ENCODE data around the gene BAD. TPM values are rescaled to one million over a fixed set of nuclear protein-coding genes. Genes with fewer than 3 reads are reported as not detected.

The BAD gene
- total RNA-seq, 2 donors from 2014 or later = 120 to 122 TPM

DNA sequence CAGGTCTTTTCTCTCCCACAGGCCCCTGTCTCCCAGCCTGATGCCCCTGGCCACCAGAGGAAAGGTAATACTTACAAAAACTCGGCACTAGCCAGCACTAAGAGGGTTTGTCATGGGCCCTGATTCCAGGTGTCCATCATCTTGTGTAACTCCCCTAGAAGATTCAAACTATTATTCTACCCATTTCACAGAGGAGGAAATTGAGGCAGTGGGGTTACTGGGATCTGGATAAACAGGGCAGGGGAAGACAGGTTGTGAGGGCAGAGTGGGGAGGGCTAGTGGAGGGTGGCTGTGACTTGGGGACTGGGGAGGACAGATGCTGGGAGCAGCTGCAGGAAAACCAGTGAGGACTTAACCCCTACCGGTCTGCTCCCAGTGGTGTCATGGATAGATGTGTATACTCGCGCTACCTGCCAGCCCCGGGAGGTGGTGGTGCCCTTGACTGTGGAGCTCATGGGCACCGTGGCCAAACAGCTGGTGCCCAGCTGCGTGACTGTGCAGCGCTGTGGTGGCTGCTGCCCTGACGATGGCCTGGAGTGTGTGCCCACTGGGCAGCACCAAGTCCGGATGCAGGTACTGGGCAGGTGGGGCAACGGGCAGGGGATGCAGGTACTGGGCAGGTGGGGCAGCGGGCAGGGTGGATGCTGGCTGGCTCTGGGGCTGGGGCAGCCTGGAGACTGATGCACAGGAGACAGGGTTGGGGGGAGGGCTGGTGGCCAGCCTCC, 48.9 kb downstream of the BAD start:
- no peak for DNase-seq (ENCODE audit: low spot score)
- Histone ChIP-seq H3K27me3 (no peaks in the 10 kb centered on the region), H3K4me3 (peak overlapping the region; percentile 69 to 75), H3K36me3 (peaks cover 6% of the 10 kb centered on the region), H3K9me3 (no peaks in the 10 kb centered on the region), H3K27ac (peak overlapping the region; percentile 89 to 90), H3K4me1 (peaks cover 0 to 71% of the 10 kb centered on the region in 2 donors)
- TF ChIP-seq, protein P1, sequence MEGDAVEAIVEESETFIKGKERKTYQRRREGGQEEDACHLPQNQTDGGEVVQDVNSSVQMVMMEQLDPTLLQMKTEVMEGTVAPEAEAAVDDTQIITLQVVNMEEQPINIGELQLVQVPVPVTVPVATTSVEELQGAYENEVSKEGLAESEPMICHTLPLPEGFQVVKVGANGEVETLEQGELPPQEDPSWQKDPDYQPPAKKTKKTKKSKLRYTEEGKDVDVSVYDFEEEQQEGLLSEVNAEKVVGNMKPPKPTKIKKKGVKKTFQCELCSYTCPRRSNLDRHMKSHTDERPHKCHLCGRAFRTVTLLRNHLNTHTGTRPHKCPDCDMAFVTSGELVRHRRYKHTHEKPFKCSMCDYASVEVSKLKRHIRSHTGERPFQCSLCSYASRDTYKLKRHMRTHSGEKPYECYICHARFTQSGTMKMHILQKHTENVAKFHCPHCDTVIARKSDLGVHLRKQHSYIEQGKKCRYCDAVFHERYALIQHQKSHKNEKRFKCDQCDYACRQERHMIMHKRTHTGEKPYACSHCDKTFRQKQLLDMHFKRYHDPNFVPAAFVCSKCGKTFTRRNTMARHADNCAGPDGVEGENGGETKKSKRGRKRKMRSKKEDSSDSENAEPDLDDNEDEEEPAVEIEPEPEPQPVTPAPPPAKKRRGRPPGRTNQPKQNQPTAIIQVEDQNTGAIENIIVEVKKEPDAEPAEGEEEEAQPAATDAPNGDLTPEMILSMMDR (IDR thresholded peaks at IDR 0.05) = no peak

DNA sequence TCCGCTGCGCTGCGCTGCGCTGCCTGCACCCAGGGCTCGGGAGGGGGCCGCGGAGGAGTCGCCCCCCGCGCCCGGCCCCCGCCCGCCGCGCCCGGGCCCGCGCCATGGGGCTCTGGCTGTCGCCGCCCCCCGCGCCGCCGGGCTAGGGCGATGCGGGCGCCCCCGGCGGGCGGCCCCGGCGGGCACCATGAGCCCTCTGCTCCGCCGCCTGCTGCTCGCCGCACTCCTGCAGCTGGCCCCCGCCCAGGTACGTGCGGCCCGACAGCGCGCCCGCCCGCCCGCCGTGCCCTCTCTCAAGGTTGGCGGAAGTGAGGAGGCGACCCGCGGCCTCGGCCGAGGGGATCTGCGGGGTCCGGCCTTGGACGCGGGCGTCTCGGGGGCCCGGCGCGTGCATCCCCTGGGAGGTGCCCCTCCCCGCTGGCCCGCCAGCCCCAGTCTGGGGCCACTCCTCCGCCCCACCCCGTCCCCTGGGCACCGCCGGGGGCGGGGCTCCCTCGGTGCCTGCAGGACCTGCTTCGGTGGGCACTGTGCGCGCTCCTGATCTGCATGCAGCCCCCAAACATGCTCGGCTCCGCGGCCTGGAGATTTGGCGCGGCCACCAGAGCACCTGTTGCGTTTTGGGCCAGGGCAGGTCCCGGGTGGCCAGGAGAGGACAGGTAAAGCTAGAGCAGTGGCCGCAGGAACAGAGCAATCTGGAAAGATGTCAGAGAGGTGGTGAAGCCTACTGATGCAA, 49.7 kb downstream of the BAD start:
- peak overlapping the region; percentile 89 to 90 for H3K27ac ChIP-seq
- DNase-seq (ENCODE audit: low spot score) = no peak
- peaks cover 0 to 67% of the 10 kb centered on the region in 2 donors for H3K4me1 ChIP-seq
- no peaks in the 10 kb centered on the region for H3K9me3 ChIP-seq
- peak overlapping the region; percentile 69 to 75 for H3K4me3 ChIP-seq
- TF ChIP-seq, protein P1 (IDR thresholded peaks at IDR 0.05) = no peak
- no peaks in the 10 kb centered on the region for H3K27me3 ChIP-seq
- peaks cover 6% of the 10 kb centered on the region for H3K36me3 ChIP-seq

DNA sequence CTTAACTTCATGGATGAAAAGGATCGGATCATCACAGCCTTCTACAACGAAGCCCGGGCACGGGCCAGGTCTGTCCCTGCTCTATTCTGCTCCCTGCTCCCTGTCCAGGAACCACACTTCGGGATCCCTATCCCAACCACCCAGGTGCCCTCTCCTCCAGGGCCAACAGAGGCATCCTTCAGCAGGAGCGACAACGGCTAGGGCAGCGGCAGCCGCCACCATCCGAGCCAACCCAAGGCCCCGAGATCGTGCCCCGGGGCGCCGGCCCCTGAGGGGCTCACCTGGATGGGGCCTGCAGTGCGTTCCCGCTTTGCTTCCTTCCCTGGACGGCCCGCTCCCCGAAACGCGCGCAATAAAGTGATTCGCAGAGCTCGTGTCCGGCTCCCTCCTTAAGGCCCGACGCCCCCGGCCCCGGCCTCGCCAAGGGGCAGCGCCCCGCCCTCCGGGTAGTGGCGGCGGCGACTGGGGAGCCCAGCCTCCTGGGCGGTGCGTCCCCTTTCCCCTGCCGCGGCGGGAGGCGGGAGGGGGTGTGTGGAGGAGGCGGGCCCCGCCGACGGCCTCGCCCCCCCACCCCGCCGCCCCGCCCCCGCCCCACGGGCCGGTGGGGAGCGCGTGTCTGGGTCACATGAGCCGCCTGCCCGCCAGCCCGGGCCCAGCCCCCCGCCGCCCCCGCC, 50.4 kb downstream of the BAD start, which contains the start of gene VEGFB:
Gene VEGFB (plus strand): TSS at position 672 of the 674 bp plus-strand sequence. CDS start 250 bp downstream, outside the sequence.
- Histone ChIP-seq H3K27me3 (no peaks in the 10 kb centered on the region), H3K9me3 (no peaks in the 10 kb centered on the region), H3K4me1 (peaks cover 0 to 73% of the 10 kb centered on the region in 2 donors), H3K4me3 (peak within 1 kb of the TSS; percentile 69 to 75), H3K36me3 (peaks cover 6% of the 10 kb centered on the region), H3K27ac (peak within 1 kb of the TSS; percentile 89 to 90)
- TF ChIP-seq, protein P1 (IDR thresholded peaks at IDR 0.05) = no peak
- DNase-seq (ENCODE audit: low spot score) = no peak

DNA sequence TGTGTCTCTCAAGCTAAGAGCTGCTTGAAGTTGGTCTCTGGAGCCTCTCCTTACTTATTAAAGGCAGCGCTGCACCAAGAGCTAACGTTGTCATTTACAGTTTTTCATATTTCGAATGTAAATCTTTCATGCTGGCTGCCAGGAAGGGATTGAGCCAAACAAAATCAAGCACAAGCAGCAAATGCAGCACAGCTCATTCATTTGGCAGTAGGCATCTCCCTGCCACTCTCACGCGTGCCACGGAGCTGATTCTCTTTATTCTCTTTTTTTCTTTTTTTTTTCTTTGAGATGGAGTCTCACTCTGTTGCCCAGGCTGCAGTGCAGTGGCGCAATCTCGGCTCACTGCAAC, 51.5 kb downstream of the BAD start:
- TF ChIP-seq, protein P1 (IDR thresholded peaks at IDR 0.05) = no peak
- H3K36me3 ChIP-seq = peaks cover 6% of the 10 kb centered on the region
- no peak overlapping the region for H3K4me3 ChIP-seq
- no peak for DNase-seq (ENCODE audit: low spot score)
- no peaks in the 10 kb centered on the region for H3K9me3 ChIP-seq
- no peak overlapping the region for H3K27ac ChIP-seq
- peaks cover 0 to 76% of the 10 kb centered on the region in 2 donors for H3K4me1 ChIP-seq
- no peaks in the 10 kb centered on the region for H3K27me3 ChIP-seq

DNA sequence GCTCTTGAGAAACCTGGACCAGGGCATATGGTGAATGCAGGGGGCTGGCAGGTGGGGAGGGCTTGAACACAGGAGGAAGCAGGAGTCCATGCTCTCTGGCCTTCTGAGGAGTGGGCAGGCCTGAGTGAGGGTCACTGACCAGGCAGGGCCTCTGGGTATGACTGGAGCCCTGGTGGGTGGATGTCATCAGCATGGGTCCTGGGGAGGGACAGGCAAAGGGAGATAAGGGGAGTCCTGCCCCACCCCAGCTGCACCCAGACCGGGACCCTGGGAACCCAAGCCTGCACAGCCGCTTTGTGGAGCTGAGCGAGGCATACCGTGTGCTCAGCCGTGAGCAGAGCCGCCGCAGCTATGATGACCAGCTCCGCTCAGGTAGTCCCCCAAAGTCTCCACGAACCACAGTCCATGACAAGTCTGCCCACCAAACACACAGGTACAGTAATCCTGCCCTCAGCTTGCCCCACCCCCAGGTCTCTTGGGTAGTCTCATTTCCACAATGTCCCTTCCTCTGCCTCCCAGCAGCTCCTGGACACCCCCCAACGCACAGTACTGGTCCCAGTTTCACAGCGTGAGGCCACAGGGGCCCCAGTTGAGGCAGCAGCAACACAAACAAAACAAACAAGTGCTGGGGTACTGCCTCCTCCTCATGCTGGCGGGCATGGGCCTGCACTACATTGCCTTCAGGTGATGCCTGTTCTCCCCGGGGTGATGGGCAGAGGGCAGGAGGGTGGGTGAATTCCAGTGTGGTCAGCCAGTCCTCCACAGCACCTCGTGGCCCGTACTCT, 52.1 kb downstream of the BAD start:
- TF ChIP-seq, protein P1 (IDR thresholded peaks at IDR 0.05) = no peak
- Histone ChIP-seq H3K27ac (peak overlapping the region in 1 of 2 donors; percentile 97), H3K9me3 (no peaks in the 10 kb centered on the region), H3K4me3 (no peak overlapping the region), H3K4me1 (peaks cover 0 to 76% of the 10 kb centered on the region in 2 donors), H3K36me3 (peaks cover 6% of the 10 kb centered on the region), H3K27me3 (no peaks in the 10 kb centered on the region)
- no peak for DNase-seq (ENCODE audit: low spot score)

Data from right atrium auricular region (tissue), 2 donors.